ENCODE measurements around the gene STAM. TPM values are rescaled to one million over a fixed set of nuclear protein-coding genes. Genes with fewer than 3 reads are reported as not detected.

STAM gene
- total RNA-seq, 1 donor from 2014 or later = 35.4 TPM

DNA sequence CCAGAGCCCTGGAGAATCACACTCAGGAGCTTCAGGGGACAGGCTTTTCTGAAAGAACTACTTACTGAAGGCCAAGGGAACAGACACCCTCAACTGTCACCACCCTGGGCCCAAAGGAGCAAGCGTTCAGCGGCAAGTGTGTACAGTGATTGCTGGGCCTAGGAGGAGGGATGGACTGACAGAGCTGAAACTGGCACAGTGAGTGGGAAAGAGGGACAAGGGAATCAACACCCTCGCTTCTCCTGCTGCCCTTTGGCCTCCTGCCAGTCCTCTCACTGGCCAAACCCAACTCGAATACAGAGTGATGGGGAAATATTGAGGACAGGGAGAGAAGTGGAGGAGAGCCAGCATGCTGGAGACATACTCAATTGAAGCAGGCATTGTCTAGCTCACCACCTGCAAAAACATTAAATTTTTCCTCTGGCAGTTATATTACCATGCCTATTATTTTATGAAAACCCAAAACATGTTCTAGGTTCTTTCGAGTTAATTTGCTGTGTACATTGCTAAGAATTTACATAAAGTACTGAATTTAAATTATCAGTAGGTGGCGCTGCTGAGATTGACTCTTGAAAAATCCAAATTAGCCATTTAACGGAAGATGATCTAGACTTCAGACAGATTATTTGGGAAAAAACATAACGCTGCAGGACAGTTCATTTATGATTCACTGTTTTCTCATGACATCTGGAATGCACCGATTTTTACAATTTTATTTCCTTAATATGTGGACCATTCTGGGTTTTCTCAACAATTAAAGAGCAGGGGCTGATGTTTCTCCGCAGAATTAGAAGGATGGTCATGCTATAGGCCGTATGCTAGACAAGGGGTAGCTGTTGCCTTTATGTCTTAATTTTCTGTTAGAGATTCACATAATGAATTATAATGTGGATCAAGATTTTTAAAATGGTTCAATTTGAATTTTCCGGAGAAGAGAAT, 93.3 kb downstream of the STAM start:
- no peaks in the 10 kb centered on the region for H3K36me3 ChIP-seq
- H3K27me3 ChIP-seq = no peaks in the 10 kb centered on the region
- TF ChIP-seq, protein P1, sequence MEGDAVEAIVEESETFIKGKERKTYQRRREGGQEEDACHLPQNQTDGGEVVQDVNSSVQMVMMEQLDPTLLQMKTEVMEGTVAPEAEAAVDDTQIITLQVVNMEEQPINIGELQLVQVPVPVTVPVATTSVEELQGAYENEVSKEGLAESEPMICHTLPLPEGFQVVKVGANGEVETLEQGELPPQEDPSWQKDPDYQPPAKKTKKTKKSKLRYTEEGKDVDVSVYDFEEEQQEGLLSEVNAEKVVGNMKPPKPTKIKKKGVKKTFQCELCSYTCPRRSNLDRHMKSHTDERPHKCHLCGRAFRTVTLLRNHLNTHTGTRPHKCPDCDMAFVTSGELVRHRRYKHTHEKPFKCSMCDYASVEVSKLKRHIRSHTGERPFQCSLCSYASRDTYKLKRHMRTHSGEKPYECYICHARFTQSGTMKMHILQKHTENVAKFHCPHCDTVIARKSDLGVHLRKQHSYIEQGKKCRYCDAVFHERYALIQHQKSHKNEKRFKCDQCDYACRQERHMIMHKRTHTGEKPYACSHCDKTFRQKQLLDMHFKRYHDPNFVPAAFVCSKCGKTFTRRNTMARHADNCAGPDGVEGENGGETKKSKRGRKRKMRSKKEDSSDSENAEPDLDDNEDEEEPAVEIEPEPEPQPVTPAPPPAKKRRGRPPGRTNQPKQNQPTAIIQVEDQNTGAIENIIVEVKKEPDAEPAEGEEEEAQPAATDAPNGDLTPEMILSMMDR (IDR thresholded peaks at IDR 0.05) = peak; percentile 71
- H3K27ac ChIP-seq = no peak overlapping the region
- intact Hi-C loops (cut with DNase I) = no loop called here
- ATAC-seq (peak; percentile 53), DNase-seq (no peak)
- H3K9me3 ChIP-seq = no peaks in the 10 kb centered on the region
- peaks cover 3% of the 10 kb centered on the region for H3K4me1 ChIP-seq
- no peak overlapping the region for H3K4me3 ChIP-seq

DNA sequence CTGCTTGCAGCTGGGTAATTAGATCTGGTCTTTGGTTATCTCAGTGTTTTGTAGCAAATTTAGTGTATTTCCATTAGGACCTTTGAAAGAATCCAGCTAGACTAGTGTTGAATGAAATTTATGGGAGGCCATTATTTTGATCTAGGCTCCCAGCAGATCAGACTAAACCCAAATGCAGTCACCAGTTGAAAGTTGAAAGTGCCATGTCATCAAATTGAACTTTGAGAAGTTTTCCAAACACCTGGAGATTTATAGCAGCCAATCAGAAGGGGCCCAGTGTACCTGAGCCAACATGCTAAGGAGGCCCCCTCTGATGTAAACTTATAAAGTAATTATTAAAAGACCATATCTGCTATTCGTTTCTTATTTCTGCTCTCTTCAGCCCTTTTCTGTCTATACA, 96.7 kb downstream of the STAM start:
- Histone ChIP-seq H3K27ac (no peak overlapping the region), H3K36me3 (no peaks in the 10 kb centered on the region), H3K27me3 (no peaks in the 10 kb centered on the region), H3K4me3 (no peak overlapping the region), H3K9me3 (no peaks in the 10 kb centered on the region), H3K4me1 (peaks cover 11% of the 10 kb centered on the region)
- intact Hi-C loops (cut with DNase I) = loop anchor here (10.0 kb wide), 1 partner anchor 126 kb away; the partner anchor contains the start of gene HACD1
- no peak for ATAC-seq
- TF ChIP-seq, protein P1 (IDR thresholded peaks at IDR 0.05) = no peak
- DNase-seq = no peak

DNA sequence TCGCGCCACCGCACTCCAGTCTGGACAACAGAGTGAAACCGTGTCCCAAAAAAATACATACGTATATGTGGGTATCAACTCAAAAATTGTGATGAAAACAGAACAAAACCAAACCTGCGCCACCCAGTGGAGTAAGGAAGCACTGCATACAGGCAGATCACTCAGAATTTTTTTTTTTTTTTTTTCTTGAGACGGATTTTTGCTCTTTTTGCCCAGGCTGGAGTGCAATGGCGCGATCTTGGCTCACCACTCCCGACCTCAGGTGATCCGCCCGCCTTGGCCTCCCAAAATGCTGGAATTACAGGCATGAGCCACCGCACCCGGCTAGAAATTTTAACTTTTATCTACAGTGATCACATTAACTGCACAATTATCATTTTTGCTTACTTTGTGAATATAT, 99.0 kb downstream of the STAM start:
- H3K4me1 ChIP-seq = peaks cover 11% of the 10 kb centered on the region
- no peaks in the 10 kb centered on the region for H3K36me3 ChIP-seq
- DNase-seq = peak; percentile 71
- TF ChIP-seq, protein P1 (IDR thresholded peaks at IDR 0.05) = peak; percentile 90
- H3K9me3 ChIP-seq = no peaks in the 10 kb centered on the region
- no peak overlapping the region for H3K27ac ChIP-seq
- intact Hi-C loops (cut with DNase I) = loop anchor here (10.0 kb wide), 1 partner anchor 128 kb away; the partner anchor contains the start of gene HACD1
- peak; percentile 84 for ATAC-seq
- H3K27me3 ChIP-seq = no peaks in the 10 kb centered on the region
- H3K4me3 ChIP-seq = no peak overlapping the region

DNA sequence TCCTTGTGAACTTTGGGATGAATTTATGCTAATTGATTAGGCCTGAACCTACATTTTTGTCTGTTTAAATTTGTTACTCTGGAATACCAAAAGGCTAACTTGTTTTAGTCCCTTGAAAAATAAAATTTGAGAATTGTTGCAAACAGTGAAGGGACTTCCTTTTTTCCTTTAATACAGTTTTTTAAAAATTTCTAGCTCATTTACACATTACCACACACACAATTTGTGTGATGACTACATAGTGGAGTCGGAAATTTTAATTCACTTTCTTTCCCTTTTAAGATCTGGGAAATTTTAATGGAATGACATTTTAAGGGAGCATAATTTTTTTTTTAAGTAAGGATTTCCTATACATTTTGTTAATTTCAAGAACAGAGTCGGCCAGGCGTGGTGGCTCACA, 99.5 kb downstream of the STAM start:
- Histone ChIP-seq H3K36me3 (no peaks in the 10 kb centered on the region), H3K4me1 (peaks cover 11% of the 10 kb centered on the region), H3K27ac (no peak overlapping the region), H3K27me3 (no peaks in the 10 kb centered on the region), H3K9me3 (no peaks in the 10 kb centered on the region), H3K4me3 (no peak overlapping the region)
- DNase-seq (no peak), ATAC-seq (no peak)
- intact Hi-C loops (cut with DNase I) = loop anchor here (10.0 kb wide), 1 partner anchor 129 kb away; the partner anchor contains the start of gene HACD1
- TF ChIP-seq, protein P1 (IDR thresholded peaks at IDR 0.05) = no peak

DNA sequence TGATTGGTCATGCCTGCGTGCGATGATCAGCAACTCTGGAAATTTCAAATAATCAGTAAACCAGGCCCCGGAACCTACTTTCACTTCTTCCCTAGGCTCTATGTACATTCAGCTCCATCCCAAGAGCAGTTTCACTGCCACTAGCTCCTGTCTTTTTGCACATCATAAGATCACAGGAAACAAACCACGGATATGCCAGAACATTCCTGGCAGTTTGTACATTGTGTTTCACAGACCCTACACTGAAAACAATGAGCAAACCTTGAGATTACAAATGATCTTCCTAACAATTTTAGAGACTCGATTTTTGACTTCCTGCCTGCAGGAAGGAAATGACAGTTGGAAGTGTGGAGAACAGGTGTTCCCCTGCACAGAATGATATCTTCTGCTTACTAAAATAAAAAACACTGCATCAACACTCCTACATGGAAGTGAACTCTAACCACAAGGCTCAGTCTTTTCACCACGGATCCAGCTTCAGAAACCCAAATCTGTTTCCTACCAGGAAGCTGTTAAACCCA, 100.5 kb downstream of the STAM start:
- Histone ChIP-seq H3K27me3 (no peaks in the 10 kb centered on the region), H3K9me3 (no peaks in the 10 kb centered on the region), H3K4me3 (no peak overlapping the region), H3K27ac (peak overlapping the region; percentile 45), H3K4me1 (peaks cover 11% of the 10 kb centered on the region), H3K36me3 (no peaks in the 10 kb centered on the region)
- intact Hi-C loops (cut with DNase I) = loop anchor here (10.0 kb wide), 1 partner anchor 130 kb away; the partner anchor contains the start of gene HACD1
- TF ChIP-seq, protein P1 (IDR thresholded peaks at IDR 0.05) = no peak
- no peak for DNase-seq
- ATAC-seq = peak; percentile 30

Measured in upper lobe of right lung (tissue), 1 donor.